ENCODE measurements around the gene NRXN2.
"Not testable (repeated sequence)": the region's sequence is repeated elsewhere in the genome, so short reads cannot be mapped to it uniquely, and the experiment has no call there.

Gene NRXN2

DNA sequence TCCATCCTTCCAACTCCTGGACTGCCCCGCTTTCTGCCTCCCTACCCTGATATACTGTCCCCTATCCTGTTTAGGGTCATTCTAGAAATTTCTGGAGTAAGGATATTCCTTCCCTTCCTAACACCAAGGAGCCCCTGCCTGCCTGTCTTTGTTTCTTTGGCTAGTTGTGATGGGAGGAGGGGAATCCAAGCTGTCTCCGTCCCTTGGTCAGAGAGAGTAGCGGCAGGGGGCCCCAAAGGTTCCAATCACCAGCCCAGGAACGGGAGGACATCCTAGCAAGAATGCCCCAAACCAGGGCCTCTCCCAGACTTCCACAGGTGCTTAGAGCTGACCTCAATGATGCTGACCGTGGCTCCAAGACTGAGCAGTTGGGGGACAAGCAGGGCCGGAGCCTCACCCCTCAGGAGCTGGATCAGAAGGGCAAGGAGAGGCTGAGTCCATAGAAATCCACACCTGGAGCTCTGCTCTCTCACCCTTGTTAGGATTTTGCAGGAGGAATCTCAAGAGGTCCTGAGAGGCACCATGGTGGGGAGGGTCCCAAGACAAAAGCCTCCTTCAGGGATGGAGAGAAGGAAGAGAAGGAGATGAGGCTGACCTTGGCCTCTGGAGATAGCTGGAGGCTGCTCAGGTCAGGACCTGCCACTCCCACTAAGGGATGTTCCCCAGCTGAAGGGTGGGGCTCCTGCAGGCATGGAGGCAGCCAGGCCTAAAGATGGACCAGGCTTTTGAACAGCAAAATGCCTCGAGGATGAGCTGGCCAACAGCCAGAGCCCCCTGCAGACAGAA, 118.3 kb downstream of the NRXN2 start:
- no peak for DNase-seq

DNA sequence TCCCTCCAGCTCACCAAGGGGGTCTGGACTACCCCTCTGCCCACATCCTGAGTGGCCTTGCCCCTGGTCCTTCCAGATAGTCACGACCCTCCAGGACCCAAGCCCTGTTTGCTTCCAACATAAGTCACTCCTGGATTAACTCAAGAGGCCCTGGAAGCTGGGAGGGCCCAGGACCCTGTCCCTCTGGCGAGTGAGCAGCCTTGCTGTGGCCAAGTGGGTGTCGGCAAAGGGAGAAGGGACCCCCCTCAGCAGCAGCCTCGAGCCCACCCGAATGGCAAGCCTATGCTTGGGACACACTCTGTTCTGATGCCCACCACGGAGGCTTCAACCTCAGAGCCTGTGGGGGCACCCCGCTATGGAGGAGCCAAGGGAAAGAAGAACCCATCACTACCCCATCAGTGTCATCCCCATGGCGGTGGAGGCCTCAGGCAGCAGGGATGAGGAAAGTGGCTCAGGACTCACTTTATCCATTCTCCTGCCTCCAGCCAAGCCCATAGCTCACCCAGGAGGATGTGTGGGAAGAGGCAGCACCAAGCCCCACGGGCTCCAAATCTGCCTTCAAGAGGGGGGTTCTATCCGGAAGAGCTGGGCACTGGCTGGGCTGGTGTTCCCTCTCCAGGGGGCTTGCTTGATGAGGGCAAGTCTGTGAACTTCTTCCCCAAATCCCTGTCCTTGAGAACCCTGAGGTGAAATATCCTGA, 119.4 kb downstream of the NRXN2 start:
- DNase-seq (no peak), ATAC-seq (no peak)

More for the DNA sequence above, 118.3 kb downstream of the NRXN2 start:
- ATAC-seq: no peak

DNA sequence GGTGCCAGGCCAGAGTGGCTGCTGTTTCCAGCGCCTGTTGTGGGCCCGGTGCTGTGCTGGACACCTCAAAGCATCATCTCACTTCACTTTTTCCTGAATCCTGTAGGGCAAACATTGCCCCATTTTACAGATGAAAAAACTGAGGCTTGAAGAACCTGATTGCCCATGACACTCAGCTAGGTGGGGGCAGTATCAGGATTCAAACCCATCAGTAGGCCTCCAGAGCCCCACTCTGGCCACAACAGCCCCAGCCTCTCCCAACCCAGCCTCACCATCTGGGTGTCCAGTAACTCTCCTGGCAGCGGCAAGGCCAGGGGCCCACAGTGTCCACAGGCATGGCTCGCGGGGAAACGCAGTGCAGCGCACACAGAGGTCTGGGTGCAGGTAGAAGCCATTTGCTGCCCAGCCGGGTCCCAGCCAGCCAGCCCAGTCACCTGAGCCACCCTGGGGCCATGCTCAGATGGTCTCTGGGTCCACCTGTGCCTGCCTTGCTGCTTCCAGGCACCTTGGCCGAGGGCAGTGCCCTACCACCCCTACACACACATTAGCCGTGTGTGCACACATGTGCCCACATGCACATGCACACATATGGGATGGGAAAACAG, 120.4 kb downstream of the NRXN2 start:
- DNase-seq: no peak
- no peak for ATAC-seq

GRCh38 chr11:64601605-64602465, 121.2 kb downstream of the NRXN2 start:
- ATAC-seq: no peak
- DNase-seq: no peak

GRCh38 chr11:64600281-64600992, 122.6 kb downstream of the NRXN2 start:
- DNase-seq (no peak), ATAC-seq (no peak)

- DNase-seq (no peak), ATAC-seq (no peak)
Observed at GRCh38 chr11:64599698-64600211, 123.2 kb downstream of the NRXN2 start.

DNA sequence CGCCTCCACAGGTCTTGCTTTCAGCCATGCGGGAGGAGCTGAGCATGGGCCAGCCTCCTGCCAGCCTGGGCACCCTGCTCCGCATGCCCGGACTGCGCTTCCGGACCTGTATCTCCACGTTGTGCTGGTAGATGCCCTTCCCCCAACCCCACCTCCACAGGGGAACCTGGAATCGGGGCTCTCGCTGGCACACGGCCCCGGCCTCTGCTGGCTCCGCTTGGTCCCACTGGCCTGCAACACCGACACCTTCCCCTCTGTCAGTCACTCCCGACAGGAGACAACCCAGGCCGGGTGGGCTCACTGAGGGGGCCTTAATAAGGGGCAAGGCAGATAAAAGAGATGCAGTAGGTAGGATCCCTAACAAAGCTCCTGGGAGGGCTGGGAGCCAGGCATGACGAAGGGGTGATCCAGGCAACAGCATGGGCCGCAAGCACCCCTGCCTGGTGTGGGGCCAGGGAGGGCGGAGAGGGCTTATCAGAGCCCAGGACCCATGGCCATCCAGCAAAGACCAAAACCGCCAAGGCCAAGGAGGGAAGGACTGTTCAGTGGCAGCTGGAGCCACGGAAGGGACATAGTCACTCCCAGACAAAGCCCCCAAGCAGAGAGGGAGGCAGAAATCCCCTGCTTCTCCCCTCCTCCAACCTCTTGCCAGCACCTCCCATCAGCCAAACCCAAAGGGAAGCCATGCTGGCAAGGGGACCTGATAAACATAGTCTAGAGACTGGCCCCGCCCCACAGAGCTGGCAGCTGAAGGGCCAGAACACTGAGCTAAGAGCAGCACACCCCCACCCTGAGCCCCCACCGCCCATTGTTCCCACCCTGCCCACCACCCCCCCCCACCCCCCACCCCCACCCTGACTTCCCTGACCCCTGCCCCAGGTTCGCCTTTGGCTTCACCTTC, 124.0 kb downstream of the NRXN2 start:
- no peak for DNase-seq
- no peak for ATAC-seq

GRCh38 chr11:64598106-64598796, 124.7 kb downstream of the NRXN2 start:
- DNase-seq (no peak), ATAC-seq (no peak)

DNA sequence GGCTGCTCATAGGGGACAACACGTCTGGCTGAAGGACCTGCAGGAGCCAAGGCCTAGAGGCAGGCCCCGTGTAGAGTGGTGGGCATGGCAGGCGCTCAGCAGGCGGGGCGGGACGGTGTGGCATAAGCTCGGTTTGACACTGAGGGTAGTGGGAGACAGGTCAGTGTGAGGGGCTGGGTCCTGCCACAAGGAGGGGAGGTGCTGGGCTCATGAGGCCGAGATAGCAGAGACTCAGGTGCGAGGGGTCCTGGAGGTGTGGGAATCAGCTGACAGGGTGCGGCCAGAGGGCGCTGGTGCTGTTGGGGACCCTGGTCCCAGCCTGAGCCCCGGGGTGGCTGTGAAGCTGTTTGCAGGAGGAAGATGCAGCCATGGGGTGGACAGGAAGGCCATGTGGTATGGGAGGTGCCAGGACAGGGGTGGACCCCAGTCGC, 125.3 kb downstream of the NRXN2 start:
- ATAC-seq (no peak), DNase-seq (no peak)

- not testable (repeated sequence) for DNase-seq, ATAC-seq
Observed at GRCh38 chr11:64595922-64596321, 127.1 kb downstream of the NRXN2 start.

GRCh38 chr11:64594159-64594939, 128.6 kb downstream of the NRXN2 start:
- DNase-seq (no peak), ATAC-seq (no peak)

- DNase-seq (no peak), ATAC-seq (no peak)
Observed at GRCh38 chr11:64593156-64594105, 129.6 kb downstream of the NRXN2 start.

- DNase-seq: no peak
- ATAC-seq: no peak
Observed at GRCh38 chr11:64592656-64593055, 130.3 kb downstream of the NRXN2 start.

- DNase-seq: no peak
- ATAC-seq: no peak
Observed at GRCh38 chr11:64592234-64592615, 130.8 kb downstream of the NRXN2 start.

DNA sequence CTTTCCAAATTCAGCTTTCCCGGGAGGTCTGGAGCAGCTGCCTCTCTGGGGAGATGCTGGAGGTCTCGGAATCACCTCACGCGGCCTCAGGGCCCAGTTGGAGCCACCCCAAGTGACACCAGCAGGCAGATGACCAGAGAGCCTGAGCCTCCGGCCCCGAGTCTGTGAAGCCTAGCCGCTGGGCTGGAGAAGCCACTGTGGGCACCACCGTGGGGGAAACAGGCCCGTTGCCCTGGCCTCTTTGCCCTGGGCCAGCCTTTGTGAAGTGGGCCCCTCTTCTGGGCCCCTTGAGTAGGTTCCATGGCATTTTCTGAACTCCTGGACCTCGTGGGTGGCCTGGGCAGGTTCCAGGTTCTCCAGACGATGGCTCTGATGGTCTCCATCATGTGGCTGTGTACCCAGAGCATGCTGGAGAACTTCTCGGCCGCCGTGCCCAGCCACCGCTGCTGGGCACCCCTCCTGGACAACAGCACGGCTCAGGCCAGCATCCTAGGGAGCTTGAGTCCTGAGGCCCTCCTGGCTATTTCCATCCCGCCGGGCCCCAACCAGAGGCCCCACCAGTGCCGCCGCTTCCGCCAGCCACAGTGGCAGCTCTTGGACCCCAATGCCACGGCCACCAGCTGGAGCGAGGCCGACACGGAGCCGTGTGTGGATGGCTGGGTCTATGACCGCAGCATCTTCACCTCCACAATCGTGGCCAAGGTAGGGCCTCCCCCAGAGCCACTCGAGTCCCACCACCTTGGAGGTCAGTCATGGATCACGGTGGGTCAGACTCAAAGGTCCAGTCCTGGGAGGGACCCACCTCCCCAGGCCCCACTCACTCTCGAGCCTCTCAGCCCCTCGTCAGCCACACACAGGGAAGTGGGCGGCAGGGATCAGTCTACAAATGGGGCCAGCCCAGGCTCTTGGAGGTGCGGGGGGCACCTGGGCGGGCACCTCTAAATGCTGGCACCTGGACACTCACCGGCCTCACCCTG, 131.5 kb downstream of the NRXN2 start:
- no peak for ATAC-seq
- DNase-seq: no peak

GRCh38 chr11:64590763-64591221, 132.2 kb downstream of the NRXN2 start, which contains the start of gene SLC22A12:
Gene SLC22A12 (plus strand): TSS chr11:64591220. CDS start chr11:64591557, 337 bp downstream.
- ATAC-seq (no peak), DNase-seq (no peak)
